ENCODE data around the gene IDE.

Gene IDE

GRCh38 chr10:92553959-92554358, 19.9 kb downstream of the IDE start:
- Histone ChIP-seq H3K27ac (ENCODE audit: low read length) (no peak overlapping the region), H3K36me3 (ENCODE audit: control insufficient read depth in 1 of 2, insufficient read depth in 2 of 2, low read length in 2 of 2) (peaks cover 6 to 21% of the 10 kb centered on the region in 2 donors), H3K27me3 (ENCODE audit: low read depth, low read length) (no peaks in the 10 kb centered on the region)

DNA sequence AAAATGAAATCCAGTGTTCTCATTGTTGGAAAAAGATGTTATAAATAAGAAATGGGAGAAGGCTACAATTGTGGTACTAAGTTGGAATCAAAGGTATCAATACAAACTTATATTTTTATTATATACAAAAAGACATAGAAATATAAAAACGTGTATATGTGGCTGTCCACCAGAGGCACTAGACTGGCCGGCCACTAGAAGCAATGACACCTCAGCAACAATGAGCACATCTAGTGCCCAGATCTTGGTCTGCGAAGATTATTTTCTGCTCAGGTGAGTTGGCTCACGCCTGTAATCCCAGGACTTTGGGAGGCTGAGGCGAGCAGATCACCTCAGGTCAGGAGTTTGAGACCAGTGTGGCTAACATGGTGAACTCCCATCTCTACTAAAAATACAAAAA, 21.6 kb downstream of the IDE start:
- peaks cover 7 to 22% of the 10 kb centered on the region in 2 donors for H3K36me3 ChIP-seq (ENCODE audit: control insufficient read depth in 1 of 2, insufficient read depth in 2 of 2, low read length in 2 of 2)
- no peak overlapping the region for H3K4me3 ChIP-seq (ENCODE audit: low read depth in 1 of 2, low read length in 2 of 2)
- no peaks in the 10 kb centered on the region for H3K27me3 ChIP-seq (ENCODE audit: low read depth, low read length)
- H3K9me3 ChIP-seq (ENCODE audit: control insufficient read depth in 1 of 2, low read length in 2 of 2): peaks cover 4 to 7% of the 10 kb centered on the region in 2 donors
- H3K27ac ChIP-seq (ENCODE audit: low read length): no peak overlapping the region
- no peaks in the 10 kb centered on the region for H3K4me1 ChIP-seq (ENCODE audit: control insufficient read depth in 1 of 2, insufficient read depth in 2 of 2, low read length in 2 of 2)

More at GRCh38 chr10:92553959-92554358, 19.9 kb downstream of the IDE start:
- Histone ChIP-seq H3K4me3 (ENCODE audit: low read depth in 1 of 2, low read length in 2 of 2) (no peak overlapping the region), H3K4me1 (ENCODE audit: control insufficient read depth in 1 of 2, insufficient read depth in 2 of 2, low read length in 2 of 2) (no peaks in the 10 kb centered on the region), H3K9me3 (ENCODE audit: control insufficient read depth in 1 of 2, low read length in 2 of 2) (peaks cover 4 to 8% of the 10 kb centered on the region in 2 donors)

- H3K9me3 ChIP-seq (ENCODE audit: control insufficient read depth in 1 of 2, low read length in 2 of 2): peaks cover 4 to 7% of the 10 kb centered on the region in 2 donors
- H3K4me1 ChIP-seq (ENCODE audit: control insufficient read depth in 1 of 2, insufficient read depth in 2 of 2, low read length in 2 of 2): no peaks in the 10 kb centered on the region
- no peaks in the 10 kb centered on the region for H3K27me3 ChIP-seq (ENCODE audit: low read depth, low read length)
- H3K4me3 ChIP-seq (ENCODE audit: low read depth in 1 of 2, low read length in 2 of 2): no peak overlapping the region
- H3K36me3 ChIP-seq (ENCODE audit: control insufficient read depth in 1 of 2, insufficient read depth in 2 of 2, low read length in 2 of 2): peaks cover 7 to 22% of the 10 kb centered on the region in 2 donors
- H3K27ac ChIP-seq (ENCODE audit: low read length): no peak overlapping the region
Measured at GRCh38 chr10:92550924-92551323, 23.0 kb downstream of the IDE start.

GRCh38 chr10:92547676-92548075, 26.2 kb downstream of the IDE start:
- H3K36me3 ChIP-seq (ENCODE audit: control insufficient read depth in 1 of 2, insufficient read depth in 2 of 2, low read length in 2 of 2): peaks cover 4 to 7% of the 10 kb centered on the region in 2 donors
- no peaks in the 10 kb centered on the region for H3K27me3 ChIP-seq (ENCODE audit: low read depth, low read length)
- no peaks in the 10 kb centered on the region for H3K9me3 ChIP-seq (ENCODE audit: control insufficient read depth in 1 of 2, low read length in 2 of 2)
- no peak overlapping the region for H3K27ac ChIP-seq (ENCODE audit: low read length)
- H3K4me1 ChIP-seq (ENCODE audit: control insufficient read depth in 1 of 2, insufficient read depth in 2 of 2, low read length in 2 of 2): no peaks in the 10 kb centered on the region
- no peak overlapping the region for H3K4me3 ChIP-seq (ENCODE audit: low read depth in 1 of 2, low read length in 2 of 2)

GRCh38 chr10:92545556-92545955, 28.3 kb downstream of the IDE start:
- H3K9me3 ChIP-seq (ENCODE audit: control insufficient read depth in 1 of 2, low read length in 2 of 2): no peaks in the 10 kb centered on the region
- H3K36me3 ChIP-seq (ENCODE audit: control insufficient read depth in 1 of 2, insufficient read depth in 2 of 2, low read length in 2 of 2): peaks cover 4 to 7% of the 10 kb centered on the region in 2 donors
- no peak overlapping the region for H3K27ac ChIP-seq (ENCODE audit: low read length)
- H3K4me1 ChIP-seq (ENCODE audit: control insufficient read depth in 1 of 2, insufficient read depth in 2 of 2, low read length in 2 of 2): no peaks in the 10 kb centered on the region
- H3K27me3 ChIP-seq (ENCODE audit: low read depth, low read length): no peaks in the 10 kb centered on the region
- H3K4me3 ChIP-seq (ENCODE audit: low read depth in 1 of 2, low read length in 2 of 2): no peak overlapping the region

DNA sequence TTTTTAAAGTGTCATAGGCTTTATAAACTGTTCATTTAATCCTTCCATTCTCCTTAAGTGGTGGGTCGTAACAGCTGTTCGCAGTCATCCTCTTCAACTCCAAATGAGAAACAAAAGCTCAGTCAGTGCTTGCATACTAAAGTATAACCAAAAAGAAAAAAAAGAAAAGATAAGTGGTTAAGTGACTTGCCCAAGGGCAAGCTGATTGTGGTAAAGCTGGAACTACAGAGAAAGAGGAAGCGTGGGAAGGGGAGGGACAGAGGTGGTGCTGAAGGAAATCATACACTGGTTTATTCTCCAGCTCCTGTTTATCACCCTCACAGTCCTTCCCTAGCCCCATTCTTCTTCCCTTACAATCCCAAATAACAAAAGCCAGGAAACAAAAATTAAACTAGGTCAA, 29.6 kb downstream of the IDE start:
- Histone ChIP-seq H3K4me3 (ENCODE audit: low read depth in 1 of 2, low read length in 2 of 2) (no peak overlapping the region), H3K9me3 (ENCODE audit: control insufficient read depth in 1 of 2, low read length in 2 of 2) (no peaks in the 10 kb centered on the region), H3K27me3 (ENCODE audit: low read depth, low read length) (no peaks in the 10 kb centered on the region), H3K4me1 (ENCODE audit: control insufficient read depth in 1 of 2, insufficient read depth in 2 of 2, low read length in 2 of 2) (no peaks in the 10 kb centered on the region), H3K36me3 (ENCODE audit: control insufficient read depth in 1 of 2, insufficient read depth in 2 of 2, low read length in 2 of 2) (peaks cover 4 to 7% of the 10 kb centered on the region in 2 donors), H3K27ac (ENCODE audit: low read length) (no peak overlapping the region)

GRCh38 chr10:92542458-92542857, 31.4 kb downstream of the IDE start:
- Histone ChIP-seq H3K27ac (ENCODE audit: low read length) (no peak overlapping the region), H3K27me3 (ENCODE audit: low read depth, low read length) (no peaks in the 10 kb centered on the region), H3K4me3 (ENCODE audit: low read depth in 1 of 2, low read length in 2 of 2) (no peak overlapping the region), H3K4me1 (ENCODE audit: control insufficient read depth in 1 of 2, insufficient read depth in 2 of 2, low read length in 2 of 2) (no peaks in the 10 kb centered on the region), H3K9me3 (ENCODE audit: control insufficient read depth in 1 of 2, low read length in 2 of 2) (no peaks in the 10 kb centered on the region), H3K36me3 (ENCODE audit: control insufficient read depth in 1 of 2, insufficient read depth in 2 of 2, low read length in 2 of 2) (no peaks in the 10 kb centered on the region)

GRCh38 chr10:92541583-92541982, 32.3 kb downstream of the IDE start:
- H3K4me3 ChIP-seq (ENCODE audit: low read depth in 1 of 2, low read length in 2 of 2): no peak overlapping the region
- no peak overlapping the region for H3K27ac ChIP-seq (ENCODE audit: low read length)
- H3K27me3 ChIP-seq (ENCODE audit: low read depth, low read length): no peaks in the 10 kb centered on the region
- H3K9me3 ChIP-seq (ENCODE audit: control insufficient read depth in 1 of 2, low read length in 2 of 2): no peaks in the 10 kb centered on the region
- no peaks in the 10 kb centered on the region for H3K4me1 ChIP-seq (ENCODE audit: control insufficient read depth in 1 of 2, insufficient read depth in 2 of 2, low read length in 2 of 2)
- peaks cover 0 to 4% of the 10 kb centered on the region in 2 donors for H3K36me3 ChIP-seq (ENCODE audit: control insufficient read depth in 1 of 2, insufficient read depth in 2 of 2, low read length in 2 of 2)

- H3K9me3 ChIP-seq (ENCODE audit: control insufficient read depth in 1 of 2, low read length in 2 of 2): no peaks in the 10 kb centered on the region
- H3K27ac ChIP-seq (ENCODE audit: low read length): no peak overlapping the region
- H3K36me3 ChIP-seq (ENCODE audit: control insufficient read depth in 1 of 2, insufficient read depth in 2 of 2, low read length in 2 of 2): peaks cover 7 to 15% of the 10 kb centered on the region in 2 donors
- no peaks in the 10 kb centered on the region for H3K27me3 ChIP-seq (ENCODE audit: low read depth, low read length)
- H3K4me3 ChIP-seq (ENCODE audit: low read depth in 1 of 2, low read length in 2 of 2): no peak overlapping the region
- H3K4me1 ChIP-seq (ENCODE audit: control insufficient read depth in 1 of 2, insufficient read depth in 2 of 2, low read length in 2 of 2): no peaks in the 10 kb centered on the region
Measured at GRCh38 chr10:92538231-92538958, 35.5 kb downstream of the IDE start.

DNA sequence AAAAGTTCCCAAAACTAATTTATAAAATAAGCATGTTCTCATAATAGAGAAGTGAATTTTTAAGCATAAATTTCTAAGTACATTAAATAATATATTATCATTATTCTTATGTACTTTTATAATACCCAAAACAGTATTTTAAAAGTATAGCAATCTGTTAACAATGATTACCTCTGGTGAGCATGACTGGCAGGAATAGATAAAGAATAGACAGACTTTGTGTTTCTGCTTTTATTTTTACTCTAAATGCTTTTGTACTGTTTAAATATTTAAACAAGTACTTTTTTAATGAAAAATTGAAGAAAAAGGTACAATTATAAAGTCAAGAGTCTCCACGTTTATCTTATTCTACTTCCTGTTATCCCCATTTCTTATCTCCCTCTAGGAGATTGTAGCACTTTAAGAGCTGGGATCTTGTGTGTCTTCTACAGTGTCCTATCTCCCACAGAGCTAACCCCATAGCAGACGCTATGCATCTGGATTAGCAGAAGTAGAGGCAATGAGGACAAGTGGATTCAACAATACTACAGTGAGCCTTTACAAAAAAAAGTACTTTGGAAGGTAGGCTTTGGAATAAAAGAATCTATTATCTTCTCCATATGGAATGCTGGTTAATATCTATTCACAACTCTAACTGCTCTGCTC, 42.9 kb downstream of the IDE start:
- peaks cover 21 to 42% of the 10 kb centered on the region in 2 donors for H3K36me3 ChIP-seq (ENCODE audit: control insufficient read depth in 1 of 2, insufficient read depth in 2 of 2, low read length in 2 of 2)
- no peak overlapping the region for H3K4me3 ChIP-seq (ENCODE audit: low read depth in 1 of 2, low read length in 2 of 2)
- no peaks in the 10 kb centered on the region for H3K9me3 ChIP-seq (ENCODE audit: control insufficient read depth in 1 of 2, low read length in 2 of 2)

GRCh38 chr10:92530421-92530820, 43.5 kb downstream of the IDE start:
- Histone ChIP-seq H3K4me1 (ENCODE audit: control insufficient read depth in 1 of 2, insufficient read depth in 2 of 2, low read length in 2 of 2) (no peaks in the 10 kb centered on the region), H3K27me3 (ENCODE audit: low read depth, low read length) (no peaks in the 10 kb centered on the region), H3K9me3 (ENCODE audit: control insufficient read depth in 1 of 2, low read length in 2 of 2) (no peaks in the 10 kb centered on the region), H3K27ac (ENCODE audit: low read length) (no peak overlapping the region), H3K36me3 (ENCODE audit: control insufficient read depth in 1 of 2, insufficient read depth in 2 of 2, low read length in 2 of 2) (peaks cover 20 to 38% of the 10 kb centered on the region in 2 donors), H3K4me3 (ENCODE audit: low read depth in 1 of 2, low read length in 2 of 2) (no peak overlapping the region)

More for the DNA sequence above, 42.9 kb downstream of the IDE start:
- Histone ChIP-seq H3K27ac (ENCODE audit: low read length) (no peak overlapping the region), H3K4me1 (ENCODE audit: control insufficient read depth in 1 of 2, insufficient read depth in 2 of 2, low read length in 2 of 2) (no peaks in the 10 kb centered on the region), H3K27me3 (ENCODE audit: low read depth, low read length) (no peaks in the 10 kb centered on the region)

Data from muscle layer of duodenum (tissue), 2 donors.